ELR (cell line): Measurements from ENCODE around the gene GRIK4.
A peak's percentile ranks its signal among the peaks of the same experiment; 100 is the strongest.

Experiments
- DNase-seq: peaks from one replicate; pipeline ENCODE4 v3.0.0-alpha.2; 2015; ENCODE audit warnings: low read depth

The GRIK4 gene

GRCh38 chr11:120954381-120954780 is 442.8 kb downstream of the GRIK4 start:
- DNase-seq: no peak

DNA sequence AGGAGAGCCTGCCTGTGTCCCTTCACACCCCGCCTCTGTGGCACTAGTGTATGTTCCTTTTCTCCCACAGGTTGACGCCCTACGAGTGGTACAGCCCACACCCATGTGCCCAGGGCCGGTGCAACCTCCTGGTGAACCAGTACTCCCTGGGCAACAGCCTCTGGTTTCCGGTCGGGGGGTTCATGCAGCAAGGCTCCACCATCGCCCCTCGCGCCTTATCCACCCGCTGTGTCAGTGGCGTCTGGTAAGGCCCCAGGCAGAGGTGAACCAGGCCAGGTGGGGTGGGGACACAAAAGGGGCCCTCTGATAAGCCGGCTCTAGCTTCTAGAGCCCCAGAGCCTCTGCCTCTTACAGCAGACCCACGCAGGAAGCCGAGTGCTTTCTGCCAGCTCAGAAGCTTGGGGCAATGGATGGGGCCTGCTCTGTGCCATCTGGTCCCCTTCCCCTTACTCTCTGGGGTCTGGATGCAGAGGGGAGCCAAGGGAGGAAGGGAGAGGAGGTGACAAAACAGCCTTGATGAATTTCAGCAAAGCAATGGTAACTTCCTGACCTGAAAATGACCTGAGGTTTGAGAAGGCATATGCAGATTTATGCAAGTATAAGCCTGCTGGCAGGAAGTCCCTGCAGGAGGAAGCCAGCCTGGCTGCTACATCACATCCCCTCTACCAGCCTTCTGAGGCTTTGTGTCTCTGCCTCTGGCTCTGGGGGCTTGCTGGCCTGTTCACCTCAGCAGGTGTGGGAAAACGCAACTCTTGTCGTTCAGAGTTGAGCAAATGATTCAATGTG is 445.4 kb downstream of the GRIK4 start:
- DNase-seq: no peak

- DNase-seq: no peak
Measured at GRCh38 chr11:120958185-120958584, 446.6 kb downstream of the GRIK4 start.

DNA sequence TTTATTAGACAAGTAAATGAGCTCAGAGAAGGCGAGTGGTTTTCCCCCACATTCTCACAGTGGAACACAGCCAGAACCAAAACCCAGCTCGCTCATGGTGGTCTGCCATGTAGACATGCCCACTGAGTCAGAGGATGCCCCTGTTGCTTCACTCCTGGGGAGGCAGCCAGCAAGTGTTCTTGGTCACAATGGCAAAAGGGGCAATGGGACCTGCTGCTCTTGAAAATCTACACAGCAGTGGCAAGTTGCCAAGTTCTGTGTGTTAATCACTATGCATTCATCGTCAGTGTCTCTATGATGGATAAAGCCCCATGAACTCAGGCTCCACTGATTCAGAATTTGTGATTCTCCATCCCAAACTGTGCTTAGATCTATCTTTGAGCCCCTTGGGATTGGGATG is 447.6 kb downstream of the GRIK4 start:
- no peak for DNase-seq

DNA sequence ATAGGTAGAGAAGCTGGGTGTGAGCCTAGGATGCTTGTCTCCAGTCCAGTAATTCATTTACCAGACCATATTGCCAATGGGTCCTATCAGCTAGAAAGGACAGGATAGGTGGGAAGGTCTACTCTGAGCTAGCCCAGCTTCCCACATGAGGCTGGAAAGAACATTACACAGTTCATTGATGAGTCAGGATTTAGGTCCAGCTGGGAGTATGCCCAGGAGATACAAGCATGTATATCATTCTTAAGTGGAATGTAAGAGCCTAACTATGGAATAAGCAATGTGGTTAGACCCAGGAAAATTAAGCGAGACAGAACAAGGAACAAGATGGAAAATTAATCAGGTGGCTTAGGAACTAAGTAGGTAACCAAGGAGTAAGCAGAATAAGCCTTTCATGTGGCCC is 453.3 kb downstream of the GRIK4 start:
- DNase-seq: peak; percentile 30

DNA sequence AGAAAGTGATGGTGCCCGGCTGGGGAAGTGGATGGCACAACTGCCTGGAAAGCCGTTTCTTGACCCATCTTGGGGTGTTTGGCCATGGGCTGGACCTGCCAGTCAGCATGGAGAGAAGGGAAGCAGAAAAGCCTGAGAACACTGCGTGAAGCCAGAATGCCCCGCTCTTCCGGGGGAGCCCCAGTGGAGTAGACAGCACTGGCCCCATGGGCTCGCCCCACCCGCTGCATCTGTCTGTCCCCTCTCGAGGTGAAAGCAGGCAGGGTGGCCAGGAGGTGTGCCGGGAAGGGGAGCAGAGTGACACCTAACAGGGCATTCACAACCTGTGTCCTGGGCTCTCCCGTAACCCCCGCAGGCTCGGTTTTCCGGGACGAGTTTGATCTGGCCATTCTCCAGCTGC is 455.3 kb downstream of the GRIK4 start:
- no peak for DNase-seq

DNA sequence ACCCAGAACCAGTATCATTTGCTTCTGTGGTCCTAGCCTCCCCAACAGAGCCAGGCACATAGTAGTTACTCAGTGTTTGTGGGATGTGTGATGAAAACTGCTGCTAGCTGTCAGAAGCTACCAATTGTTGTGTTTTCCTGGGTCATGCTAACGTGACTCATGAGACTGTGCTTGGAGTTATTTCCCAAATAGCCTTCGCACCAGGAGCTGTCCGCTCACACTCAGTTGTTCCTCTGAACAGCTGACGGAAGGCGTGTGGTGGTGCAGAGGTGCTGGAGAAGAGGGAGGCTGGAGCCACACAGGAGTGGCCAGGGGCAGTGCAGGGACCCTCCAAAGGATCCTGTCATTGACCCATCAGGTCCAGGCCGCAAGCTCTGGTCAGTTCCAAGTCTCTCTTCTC is 458.4 kb downstream of the GRIK4 start:
- DNase-seq: no peak

- DNase-seq: no peak
Measured at GRCh38 chr11:120971825-120972224, 460.3 kb downstream of the GRIK4 start.

DNA sequence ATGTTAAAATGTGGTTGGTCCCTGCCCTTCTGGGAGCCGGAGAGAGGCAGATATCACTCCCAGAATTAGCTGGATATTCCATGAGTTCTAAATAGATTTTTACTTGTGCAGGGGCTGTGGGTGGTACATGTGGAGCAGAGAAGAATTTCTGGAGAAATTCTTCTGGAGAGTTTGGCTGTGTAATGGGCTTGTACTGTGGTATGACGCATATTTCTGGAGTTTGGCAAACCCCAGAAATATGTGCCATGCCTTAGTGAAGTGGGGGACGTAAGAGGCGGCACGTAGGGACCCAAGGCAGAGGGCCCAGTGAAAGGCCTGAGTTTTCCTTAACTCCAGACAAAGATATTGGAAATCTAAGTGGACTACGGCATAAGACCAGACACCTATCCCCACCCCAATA is 461.1 kb downstream of the GRIK4 start:
- no peak for DNase-seq

GRCh38 chr11:120973501-120973900 is 462.0 kb downstream of the GRIK4 start:
- no peak for DNase-seq

DNA sequence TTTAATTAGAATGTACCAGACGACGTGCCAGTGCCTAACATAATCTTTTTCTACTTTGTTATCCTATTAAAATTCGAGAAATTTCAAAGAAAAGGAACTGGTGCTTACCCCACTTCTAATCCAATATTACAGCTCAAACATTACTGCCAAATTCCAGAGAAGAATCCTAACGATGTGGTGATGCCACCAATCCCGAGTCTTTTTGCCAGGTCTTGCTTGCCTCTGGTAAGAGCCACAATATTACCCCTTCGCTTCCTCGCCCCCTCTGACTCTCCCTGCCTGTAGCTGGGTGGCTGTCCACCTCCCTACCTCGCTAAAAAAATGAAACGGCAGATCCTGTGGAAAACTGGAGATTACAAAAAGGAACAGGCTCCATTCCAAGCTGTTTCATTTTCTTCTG is 462.9 kb downstream of the GRIK4 start:
- DNase-seq: no peak

- no peak for DNase-seq
Measured at GRCh38 chr11:120974965-120975364, 463.4 kb downstream of the GRIK4 start.

- DNase-seq: peak; percentile 15
Measured at GRCh38 chr11:120977266-120978137, 466.0 kb downstream of the GRIK4 start.

DNA sequence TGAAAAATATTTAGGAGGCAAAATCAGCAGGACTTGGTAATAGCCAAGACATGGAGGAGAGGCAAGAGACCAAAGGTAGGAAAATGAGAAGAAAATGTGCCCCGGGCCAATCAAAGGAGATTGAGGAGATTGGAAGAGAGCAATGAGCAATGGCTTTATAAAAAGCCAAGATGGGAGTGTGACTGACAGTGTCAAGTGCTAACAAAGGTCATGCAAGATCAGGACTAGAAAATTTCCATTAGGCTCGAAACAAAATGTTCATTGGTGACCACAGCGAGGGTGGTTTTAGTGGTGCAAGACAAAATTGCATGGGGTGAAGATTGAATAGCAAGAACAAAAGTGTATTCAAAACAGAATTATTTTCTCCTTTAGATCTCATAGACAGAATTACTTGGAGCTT is 467.2 kb downstream of the GRIK4 start:
- no peak for DNase-seq

GRCh38 chr11:120985718-120986569 is 474.4 kb downstream of the GRIK4 start:
- DNase-seq: peak; percentile 56

- DNase-seq: no peak
Measured at GRCh38 chr11:120988603-120989002, 477.1 kb downstream of the GRIK4 start.

DNA sequence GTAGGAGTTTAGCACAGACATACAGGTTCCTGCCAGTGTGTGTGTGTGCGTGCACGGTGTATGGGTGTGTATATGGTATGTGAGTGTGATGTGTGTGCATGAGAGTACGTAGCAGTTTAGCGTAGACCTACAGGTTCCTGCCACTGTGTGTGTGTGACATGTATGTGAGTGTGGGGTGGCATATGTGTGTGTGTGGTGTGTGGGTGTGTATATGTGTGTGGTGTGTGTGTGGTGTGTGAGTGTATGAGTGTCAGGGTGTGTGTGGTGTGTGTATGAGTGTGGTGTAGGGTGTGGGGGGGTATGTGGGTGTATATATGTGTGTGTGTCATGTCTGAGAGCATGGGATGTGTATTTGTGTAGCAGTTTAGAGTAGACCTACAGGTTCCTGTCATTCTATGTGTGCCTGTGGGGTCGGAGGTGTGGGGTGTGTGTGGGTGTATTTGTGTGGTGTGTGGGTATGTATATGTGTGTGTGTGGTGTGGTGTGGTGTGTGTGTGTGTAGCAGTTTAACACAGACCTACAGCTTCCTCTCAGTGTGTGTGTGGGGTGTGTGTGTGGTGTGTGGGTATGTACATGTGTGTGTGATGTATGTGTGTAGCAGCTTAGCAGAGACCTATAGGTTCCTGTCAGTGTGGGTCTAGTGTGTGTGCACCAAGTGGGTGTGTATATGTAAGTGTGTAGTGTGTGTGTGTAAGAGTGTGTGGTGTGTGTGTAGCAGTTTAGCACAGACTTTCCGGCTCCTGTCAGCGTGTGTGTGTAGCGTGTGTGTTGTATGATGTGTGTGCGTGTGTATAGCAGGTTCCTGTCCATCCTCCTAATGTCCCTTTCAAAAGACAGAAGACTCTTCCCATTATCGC is 480.5 kb downstream of the GRIK4 start:
- DNase-seq: no peak

GRCh38 chr11:120994091-120994859 is 482.7 kb downstream of the GRIK4 start:
- no peak for DNase-seq

DNA sequence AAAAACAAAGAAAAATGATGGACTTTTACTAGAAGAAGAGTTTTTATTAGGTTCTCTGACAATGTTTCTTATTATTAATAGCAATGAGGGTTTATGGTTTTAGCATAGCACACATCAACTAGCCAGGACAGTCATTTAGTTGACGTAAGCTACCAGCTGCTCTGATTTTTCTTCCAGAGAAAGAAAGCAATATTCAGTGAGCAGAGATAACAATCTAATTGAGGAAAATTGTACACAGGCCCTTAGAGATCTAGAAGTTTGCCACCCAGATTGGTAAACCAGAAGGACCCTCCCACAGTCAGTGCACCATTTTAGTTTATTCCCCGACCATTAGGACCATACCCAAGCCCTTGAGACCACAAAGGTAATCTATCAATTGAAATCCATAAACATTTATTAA is 483.6 kb downstream of the GRIK4 start:
- DNase-seq: no peak

GRCh38 chr11:120996973-120997372 is 485.4 kb downstream of the GRIK4 start:
- DNase-seq: no peak

DNA sequence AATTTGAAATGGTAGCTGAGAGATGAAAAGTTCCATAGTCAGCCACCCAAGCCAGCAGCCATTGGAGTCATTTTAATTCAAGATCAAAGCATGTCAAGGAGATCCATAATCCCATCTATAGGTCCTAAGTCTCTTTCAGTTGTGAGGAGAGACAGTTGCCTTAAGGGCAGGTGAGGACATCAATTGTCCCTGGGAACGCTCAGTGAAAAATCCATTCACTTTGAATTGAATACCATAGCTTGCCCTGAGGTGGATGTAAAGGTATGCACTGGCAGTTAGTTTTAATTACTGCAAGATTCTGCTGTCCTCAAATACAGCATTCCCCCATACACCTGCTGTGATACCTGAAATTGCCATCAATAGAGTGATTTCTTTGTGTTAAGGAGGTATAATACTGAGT is 487.0 kb downstream of the GRIK4 start:
- DNase-seq: no peak
